HEK293 (cell line): ENCODE data around the gene CEP41.
A peak's percentile ranks its signal among the peaks of the same experiment; 100 is the strongest.

Source experiments
- GLIS1 ChIP-seq: fragments of 450-650 bp; formaldehyde crosslinking; IDR thresholded peaks from 2 replicates; pipeline ENCODE4 v1.5.1; 2016; ENCODE audit warnings: missing biosample characterization, missing genetic modification characterization
- KLF10 ChIP-seq: fragments of 450-650 bp; IDR thresholded peaks from 2 replicates; pipeline ENCODE4 v1.5.1; 2018; ENCODE audit warnings: missing biosample characterization, mild to moderate bottlenecking, missing genetic modification characterization
- KLF17 ChIP-seq: fragments of 450-650 bp; formaldehyde crosslinking; IDR thresholded peaks from 2 replicates; pipeline ENCODE4 v1.5.1; 2016; ENCODE audit warnings: missing biosample characterization, missing genetic modification characterization
- OSR2 ChIP-seq: fragments of 450-650 bp; formaldehyde crosslinking; IDR thresholded peaks from 2 replicates; pipeline ENCODE4 v1.5.1; 2016; ENCODE audit warnings: missing biosample characterization, missing genetic modification characterization
- PBX3 ChIP-seq: sonication (generic); formaldehyde crosslinking; IDR thresholded peaks from 2 replicates; pipeline ENCODE4 v1.8.1; 2022; ENCODE audit warnings: mild to moderate bottlenecking, moderate library complexity, missing genetic modification reagents
- SCRT1 ChIP-seq: fragments of 450-650 bp; formaldehyde crosslinking; IDR thresholded peaks from 2 replicates; pipeline ENCODE4 v1.5.1; 2016; ENCODE audit warnings: missing biosample characterization, missing genetic modification characterization, borderline replicate concordance
- SP2 ChIP-seq: fragments of 450-650 bp; formaldehyde crosslinking; IDR thresholded peaks from 2 replicates; pipeline ENCODE4 v1.5.1; 2016; ENCODE audit warnings: missing biosample characterization, missing genetic modification characterization
- ZBTB20 ChIP-seq: fragments of 450-650 bp; formaldehyde crosslinking; IDR thresholded peaks from 2 replicates; pipeline ENCODE4 v1.5.1; 2016; ENCODE audit warnings: missing biosample characterization, missing genetic modification characterization
- ZBTB26 ChIP-seq: fragments of 450-650 bp; formaldehyde crosslinking; optimal IDR thresholded peaks from 2 replicates; pipeline ENCODE3; 2016; ENCODE audit warnings: missing biosample characterization, mild to moderate bottlenecking, missing genetic modification characterization
- ZFP69B ChIP-seq: fragments of 450-650 bp; formaldehyde crosslinking; IDR thresholded peaks from 2 replicates; pipeline ENCODE4 v1.5.1; 2016; ENCODE audit warnings: missing biosample characterization, missing genetic modification characterization
- ZNF341 ChIP-seq: fragments of 450-650 bp; formaldehyde crosslinking; IDR thresholded peaks from 2 replicates; pipeline ENCODE4; 2016; ENCODE audit warnings: low read depth, missing biosample characterization, missing genetic modification characterization
- ZNF350 ChIP-seq: fragments of 450-650 bp; formaldehyde crosslinking; IDR thresholded peaks from 2 replicates; pipeline ENCODE4 v1.5.0; 2017; ENCODE audit warnings: missing biosample characterization, mild to moderate bottlenecking, missing genetic modification characterization
- ZNF391 ChIP-seq: fragments of 450-650 bp; formaldehyde crosslinking; IDR thresholded peaks from 2 replicates; pipeline ENCODE4 v1.5.1; 2016; ENCODE audit warnings: low read depth, missing biosample characterization, missing genetic modification characterization, borderline replicate concordance
- ZNF394 ChIP-seq: fragments of 450-650 bp; formaldehyde crosslinking; IDR thresholded peaks from 2 replicates; pipeline ENCODE4 v1.5.1; 2016; ENCODE audit warnings: missing biosample characterization, missing genetic modification characterization, mild to moderate bottlenecking, moderate library complexity, borderline replicate concordance
- ZNF510 ChIP-seq: fragments of 450-650 bp; formaldehyde crosslinking; IDR thresholded peaks from 2 replicates; pipeline ENCODE4 v1.5.1; 2018; ENCODE audit warnings: mild to moderate bottlenecking, missing genetic modification characterization, missing biosample characterization; ENCODE audit not compliant: insufficient replicate concordance
- ZNF518A ChIP-seq: fragments of 450-650 bp; formaldehyde crosslinking; conservative IDR thresholded peaks from 2 replicates; pipeline ENCODE4 v1.5.1; 2016; ENCODE audit warnings: low read depth, missing biosample characterization, missing genetic modification characterization
- ZNF558 ChIP-seq: fragments of 450-650 bp; formaldehyde crosslinking; IDR thresholded peaks from 2 replicates; pipeline ENCODE4 v1.5.1; 2016; ENCODE audit warnings: missing biosample characterization, missing genetic modification characterization
- ZNF629 ChIP-seq: fragments of 450-650 bp; formaldehyde crosslinking; IDR thresholded peaks from 2 replicates; pipeline ENCODE4 v1.5.1; 2017; ENCODE audit warnings: missing biosample characterization, missing genetic modification characterization
- ZXDB ChIP-seq: fragments of 450-650 bp; formaldehyde crosslinking; IDR thresholded peaks from 2 replicates; pipeline ENCODE4 v1.5.1; 2016; ENCODE audit warnings: missing biosample characterization, missing genetic modification characterization
- TF ChIP-seq, protein P1 (sequence below): fragments of 450-650 bp; formaldehyde crosslinking; IDR thresholded peaks from 2 replicates; pipeline ENCODE4 v1.5.1; 2017; ENCODE audit warnings: missing biosample characterization, missing genetic modification characterization
- TF ChIP-seq, protein P2 (sequence below): fragments of 450-650 bp; formaldehyde crosslinking; IDR thresholded peaks from 2 replicates; pipeline ENCODE4 v1.5.1; 2016; ENCODE audit warnings: missing biosample characterization, missing genetic modification characterization
- TF ChIP-seq, protein P3 (sequence below): fragments of 450-650 bp; formaldehyde crosslinking; IDR thresholded peaks from 2 replicates; pipeline ENCODE4 v1.5.1; 2016; ENCODE audit warnings: missing biosample characterization, missing genetic modification characterization
- TF ChIP-seq, protein P4 (sequence below): fragments of 450-650 bp; formaldehyde crosslinking; IDR thresholded peaks from 2 replicates; pipeline ENCODE4 v1.5.1; 2016; ENCODE audit warnings: missing biosample characterization, missing genetic modification characterization

Gene CEP41

DNA sequence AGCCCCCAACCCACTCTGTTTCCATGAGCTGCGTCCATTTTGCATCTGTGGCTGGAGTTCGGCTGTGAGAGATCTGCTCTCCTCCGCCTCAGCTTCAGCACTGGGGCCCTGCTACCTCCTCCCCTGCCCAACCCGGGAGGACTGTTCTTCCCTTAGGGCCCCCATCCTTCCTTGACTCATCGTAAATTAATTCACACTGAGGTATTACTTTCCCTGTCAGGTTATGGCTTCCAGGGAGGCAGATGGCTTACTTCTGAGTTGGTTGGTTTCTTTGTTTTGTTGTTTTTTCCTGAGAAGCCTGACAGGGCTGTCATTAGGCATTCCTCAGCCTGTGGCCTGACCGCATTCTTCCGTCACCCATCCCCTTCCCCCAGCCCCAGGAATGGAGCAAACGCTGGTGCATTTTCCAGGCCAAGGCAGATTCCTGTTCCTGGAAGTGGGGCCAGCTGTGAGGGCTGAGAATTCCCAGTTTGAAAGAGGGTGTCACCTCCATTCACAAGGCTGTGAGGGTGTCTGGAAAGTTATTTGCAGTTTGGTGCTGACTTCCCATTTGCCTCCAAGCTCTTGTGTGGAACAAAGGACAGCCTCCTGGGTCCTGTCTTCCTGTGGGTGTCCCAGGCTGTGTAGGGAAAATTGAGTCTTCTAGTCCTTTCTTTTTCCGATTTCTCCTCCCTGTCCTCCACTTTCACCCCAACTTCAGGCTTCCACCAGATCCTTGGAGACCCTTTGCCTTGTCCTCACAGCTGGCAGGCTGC, 84.5 kb downstream of the CEP41 start (continued):
- TF ChIP-seq KLF17 (tag by site-specific recombination) (peak; percentile 92), ZNF558 (tag by site-specific recombination) (peak; percentile 29; the same call in 1 of the 2 replicates), ZNF350 (tag by site-specific recombination) (no peak), SCRT1 (tag by site-specific recombination) (peak; percentile 53; the same call in 1 of the 2 replicates), ZNF629 (tag by site-specific recombination) (peak; percentile 92), GLIS1 (tag by site-specific recombination) (peak; percentile 93), PBX3 (CRISPR knock-in tag) (peak; percentile 53; the same call in 1 of the 2 replicates), ZNF510 (tag by site-specific recombination) (no peak), ZNF391 (tag by site-specific recombination) (peak; percentile 34; the same call in 1 of the 2 replicates), OSR2 (tag by site-specific recombination) (peak; percentile 98), ZNF341 (tag by site-specific recombination) (no peak), ZBTB20 (tag by site-specific recombination) (peak; percentile 94), ZNF394 (tag by site-specific recombination) (peak; percentile 39), ZXDB (tag by site-specific recombination) (peak; percentile 86), ZFP69B (tag by site-specific recombination) (0 out of 2 replicates have a peak, but pooled peaks have one; percentile 69), ZBTB26 (tag by site-specific recombination) (no peak), SP2 (tag by site-specific recombination) (peak; percentile 35), KLF10 (tag by site-specific recombination) (0 out of 2 replicates have a peak, but pooled peaks have one; percentile 15), ZNF518A (peak; percentile 38; the same call in 1 of the 2 replicates)
- TF ChIP-seq, protein P1, sequence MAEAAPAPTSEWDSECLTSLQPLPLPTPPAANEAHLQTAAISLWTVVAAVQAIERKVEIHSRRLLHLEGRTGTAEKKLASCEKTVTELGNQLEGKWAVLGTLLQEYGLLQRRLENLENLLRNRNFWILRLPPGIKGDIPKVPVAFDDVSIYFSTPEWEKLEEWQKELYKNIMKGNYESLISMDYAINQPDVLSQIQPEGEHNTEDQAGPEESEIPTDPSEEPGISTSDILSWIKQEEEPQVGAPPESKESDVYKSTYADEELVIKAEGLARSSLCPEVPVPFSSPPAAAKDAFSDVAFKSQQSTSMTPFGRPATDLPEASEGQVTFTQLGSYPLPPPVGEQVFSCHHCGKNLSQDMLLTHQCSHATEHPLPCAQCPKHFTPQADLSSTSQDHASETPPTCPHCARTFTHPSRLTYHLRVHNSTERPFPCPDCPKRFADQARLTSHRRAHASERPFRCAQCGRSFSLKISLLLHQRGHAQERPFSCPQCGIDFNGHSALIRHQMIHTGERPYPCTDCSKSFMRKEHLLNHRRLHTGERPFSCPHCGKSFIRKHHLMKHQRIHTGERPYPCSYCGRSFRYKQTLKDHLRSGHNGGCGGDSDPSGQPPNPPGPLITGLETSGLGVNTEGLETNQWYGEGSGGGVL (tag by site-specific recombination) = peak; percentile 35; the same call in 1 of the 2 replicates
- TF ChIP-seq, protein P2, sequence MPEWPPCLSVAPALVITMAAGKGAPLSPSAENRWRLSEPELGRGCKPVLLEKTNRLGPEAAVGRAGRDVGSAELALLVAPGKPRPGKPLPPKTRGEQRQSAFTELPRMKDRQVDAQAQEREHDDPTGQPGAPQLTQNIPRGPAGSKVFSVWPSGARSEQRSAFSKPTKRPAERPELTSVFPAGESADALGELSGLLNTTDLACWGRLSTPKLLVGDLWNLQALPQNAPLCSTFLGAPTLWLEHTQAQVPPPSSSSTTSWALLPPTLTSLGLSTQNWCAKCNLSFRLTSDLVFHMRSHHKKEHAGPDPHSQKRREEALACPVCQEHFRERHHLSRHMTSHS (tag by site-specific recombination) = no peak
- TF ChIP-seq, protein P3, sequence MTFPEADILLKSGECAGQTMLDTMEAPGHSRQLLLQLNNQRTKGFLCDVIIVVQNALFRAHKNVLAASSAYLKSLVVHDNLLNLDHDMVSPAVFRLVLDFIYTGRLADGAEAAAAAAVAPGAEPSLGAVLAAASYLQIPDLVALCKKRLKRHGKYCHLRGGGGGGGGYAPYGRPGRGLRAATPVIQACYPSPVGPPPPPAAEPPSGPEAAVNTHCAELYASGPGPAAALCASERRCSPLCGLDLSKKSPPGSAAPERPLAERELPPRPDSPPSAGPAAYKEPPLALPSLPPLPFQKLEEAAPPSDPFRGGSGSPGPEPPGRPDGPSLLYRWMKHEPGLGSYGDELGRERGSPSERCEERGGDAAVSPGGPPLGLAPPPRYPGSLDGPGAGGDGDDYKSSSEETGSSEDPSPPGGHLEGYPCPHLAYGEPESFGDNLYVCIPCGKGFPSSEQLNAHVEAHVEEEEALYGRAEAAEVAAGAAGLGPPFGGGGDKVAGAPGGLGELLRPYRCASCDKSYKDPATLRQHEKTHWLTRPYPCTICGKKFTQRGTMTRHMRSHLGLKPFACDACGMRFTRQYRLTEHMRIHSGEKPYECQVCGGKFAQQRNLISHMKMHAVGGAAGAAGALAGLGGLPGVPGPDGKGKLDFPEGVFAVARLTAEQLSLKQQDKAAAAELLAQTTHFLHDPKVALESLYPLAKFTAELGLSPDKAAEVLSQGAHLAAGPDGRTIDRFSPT (tag by site-specific recombination) = peak; percentile 53
- TF ChIP-seq, protein P4, sequence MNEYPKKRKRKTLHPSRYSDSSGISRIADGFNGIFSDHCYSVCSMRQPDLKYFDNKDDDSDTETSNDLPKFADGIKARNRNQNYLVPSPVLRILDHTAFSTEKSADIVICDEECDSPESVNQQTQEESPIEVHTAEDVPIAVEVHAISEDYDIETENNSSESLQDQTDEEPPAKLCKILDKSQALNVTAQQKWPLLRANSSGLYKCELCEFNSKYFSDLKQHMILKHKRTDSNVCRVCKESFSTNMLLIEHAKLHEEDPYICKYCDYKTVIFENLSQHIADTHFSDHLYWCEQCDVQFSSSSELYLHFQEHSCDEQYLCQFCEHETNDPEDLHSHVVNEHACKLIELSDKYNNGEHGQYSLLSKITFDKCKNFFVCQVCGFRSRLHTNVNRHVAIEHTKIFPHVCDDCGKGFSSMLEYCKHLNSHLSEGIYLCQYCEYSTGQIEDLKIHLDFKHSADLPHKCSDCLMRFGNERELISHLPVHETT (tag by site-specific recombination) = peak; percentile 81
